ENCODE data around the gene IER5. TPM values are rescaled to one million over a fixed set of nuclear protein-coding genes. Genes with fewer than 3 reads are reported as not detected.

The IER5 gene
- total RNA-seq, 1 experiment from 2014 or later = 18.2 TPM

DNA sequence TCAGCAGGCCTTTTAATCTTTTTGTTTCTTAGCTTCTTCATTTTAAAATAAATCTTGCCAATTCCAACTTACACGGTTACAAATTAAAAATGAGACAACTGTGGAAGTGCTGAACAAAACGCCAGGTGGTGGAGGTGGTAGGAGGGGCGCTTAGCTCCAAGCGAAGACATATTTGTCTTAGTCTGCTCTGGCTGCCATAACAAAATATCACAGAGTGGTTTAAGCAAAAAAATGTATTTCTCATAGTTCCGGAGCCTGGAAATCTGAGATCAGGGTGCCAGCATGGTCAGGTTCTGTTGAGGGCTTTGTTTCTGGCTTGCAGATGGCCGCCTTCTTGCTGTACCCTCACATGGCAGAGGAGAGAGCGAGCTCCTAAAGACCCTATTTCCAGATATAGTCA, 14.9 kb downstream of the IER5 start (continued):
- TF ChIP-seq, protein P1, sequence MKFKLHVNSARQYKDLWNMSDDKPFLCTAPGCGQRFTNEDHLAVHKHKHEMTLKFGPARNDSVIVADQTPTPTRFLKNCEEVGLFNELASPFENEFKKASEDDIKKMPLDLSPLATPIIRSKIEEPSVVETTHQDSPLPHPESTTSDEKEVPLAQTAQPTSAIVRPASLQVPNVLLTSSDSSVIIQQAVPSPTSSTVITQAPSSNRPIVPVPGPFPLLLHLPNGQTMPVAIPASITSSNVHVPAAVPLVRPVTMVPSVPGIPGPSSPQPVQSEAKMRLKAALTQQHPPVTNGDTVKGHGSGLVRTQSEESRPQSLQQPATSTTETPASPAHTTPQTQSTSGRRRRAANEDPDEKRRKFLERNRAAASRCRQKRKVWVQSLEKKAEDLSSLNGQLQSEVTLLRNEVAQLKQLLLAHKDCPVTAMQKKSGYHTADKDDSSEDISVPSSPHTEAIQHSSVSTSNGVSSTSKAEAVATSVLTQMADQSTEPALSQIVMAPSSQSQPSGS (CRISPR knock-in tag; IDR thresholded peaks at IDR 0.05; ENCODE audit: borderline replicate concordance, low read depth) = no peak
- TF ChIP-seq, protein P2, sequence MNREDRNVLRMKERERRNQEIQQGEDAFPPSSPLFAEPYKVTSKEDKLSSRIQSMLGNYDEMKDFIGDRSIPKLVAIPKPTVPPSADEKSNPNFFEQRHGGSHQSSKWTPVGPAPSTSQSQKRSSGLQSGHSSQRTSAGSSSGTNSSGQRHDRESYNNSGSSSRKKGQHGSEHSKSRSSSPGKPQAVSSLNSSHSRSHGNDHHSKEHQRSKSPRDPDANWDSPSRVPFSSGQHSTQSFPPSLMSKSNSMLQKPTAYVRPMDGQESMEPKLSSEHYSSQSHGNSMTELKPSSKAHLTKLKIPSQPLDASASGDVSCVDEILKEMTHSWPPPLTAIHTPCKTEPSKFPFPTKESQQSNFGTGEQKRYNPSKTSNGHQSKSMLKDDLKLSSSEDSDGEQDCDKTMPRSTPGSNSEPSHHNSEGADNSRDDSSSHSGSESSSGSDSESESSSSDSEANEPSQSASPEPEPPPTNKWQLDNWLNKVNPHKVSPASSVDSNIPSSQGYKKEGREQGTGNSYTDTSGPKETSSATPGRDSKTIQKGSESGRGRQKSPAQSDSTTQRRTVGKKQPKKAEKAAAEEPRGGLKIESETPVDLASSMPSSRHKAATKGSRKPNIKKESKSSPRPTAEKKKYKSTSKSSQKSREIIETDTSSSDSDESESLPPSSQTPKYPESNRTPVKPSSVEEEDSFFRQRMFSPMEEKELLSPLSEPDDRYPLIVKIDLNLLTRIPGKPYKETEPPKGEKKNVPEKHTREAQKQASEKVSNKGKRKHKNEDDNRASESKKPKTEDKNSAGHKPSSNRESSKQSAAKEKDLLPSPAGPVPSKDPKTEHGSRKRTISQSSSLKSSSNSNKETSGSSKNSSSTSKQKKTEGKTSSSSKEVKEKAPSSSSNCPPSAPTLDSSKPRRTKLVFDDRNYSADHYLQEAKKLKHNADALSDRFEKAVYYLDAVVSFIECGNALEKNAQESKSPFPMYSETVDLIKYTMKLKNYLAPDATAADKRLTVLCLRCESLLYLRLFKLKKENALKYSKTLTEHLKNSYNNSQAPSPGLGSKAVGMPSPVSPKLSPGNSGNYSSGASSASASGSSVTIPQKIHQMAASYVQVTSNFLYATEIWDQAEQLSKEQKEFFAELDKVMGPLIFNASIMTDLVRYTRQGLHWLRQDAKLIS (CRISPR knock-in tag; IDR thresholded peaks at IDR 0.05; ENCODE audit: borderline replicate concordance) = no peak

DNA sequence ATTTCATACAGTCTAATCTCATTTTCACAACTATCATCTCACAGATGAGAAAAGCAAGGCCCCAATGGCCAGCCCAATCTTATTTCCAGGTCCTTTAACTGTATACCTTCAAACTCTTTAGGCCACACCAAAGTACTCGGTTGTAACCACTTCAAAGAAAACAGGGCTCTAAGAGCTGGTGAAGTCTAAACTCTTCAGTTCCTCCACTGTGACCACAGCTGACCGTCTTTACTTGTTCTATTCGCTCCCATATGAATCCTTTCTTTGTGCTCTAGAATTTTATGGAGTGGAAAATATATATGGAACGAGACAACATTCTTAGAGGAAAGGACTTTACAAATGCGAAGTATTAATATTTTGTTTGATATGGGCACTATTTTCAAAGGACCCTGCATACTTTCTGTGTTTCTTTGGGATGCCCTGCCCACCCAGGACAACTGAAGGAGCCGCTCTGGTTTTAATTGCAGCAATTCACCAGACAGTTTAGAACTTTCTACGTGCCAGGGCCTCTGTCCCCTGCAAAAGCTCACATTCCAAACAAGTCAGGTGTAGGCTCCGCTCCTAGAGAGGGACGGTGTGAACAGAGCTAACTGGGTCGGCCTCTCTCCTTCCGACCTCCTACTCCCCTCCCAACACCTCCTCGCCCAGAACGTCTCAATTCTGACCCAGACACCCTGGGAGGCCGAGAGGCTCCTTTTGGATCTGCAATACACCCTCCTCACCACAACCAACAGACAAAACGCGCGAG, 15.7 kb downstream of the IER5 start:
- H3K4me3 Mint-ChIP-seq = peak overlapping the region; percentile 85
- no peaks in the 10 kb centered on the region for H3K36me3 Mint-ChIP-seq
- no peak for DNase-seq (ENCODE audit: low spot score)
- peaks cover 83% of the 10 kb centered on the region for H3K4me1 Mint-ChIP-seq
- H3K9me3 Mint-ChIP-seq = 0 out of 2 replicates have a peak, but pooled peaks cover 3% of the 10 kb centered on the region
- ChIA-PET POLR2A (interaction anchor here (0.9 to 3.1 kb wide), 8 partner anchors 14 to 865 kb away, joined by 3 to 12 read pairs (median 6); partner anchors contain the start of genes IER5 and STX6), CTCF (interaction anchor here (0.8 to 2.4 kb wide), 10 partner anchors 11 to 222 kb away, joined by 3 to 27 read pairs (median 4); no protein-coding TSS in a partner anchor)
- ATAC-seq = peak; percentile 23
- TF ChIP-seq FOXJ3 (CRISPR knock-in tag; IDR thresholded peaks at IDR 0.05; ENCODE audit: borderline replicate concordance) (no peak), ZNF532 (CRISPR knock-in tag; IDR thresholded peaks at IDR 0.05; ENCODE audit: borderline replicate concordance) (no peak), PRRX2 (CRISPR knock-in tag; IDR thresholded peaks at IDR 0.05) (no peak), RORB (CRISPR knock-in tag; IDR thresholded peaks at IDR 0.05) (no peak), NR3C1 (CRISPR knock-in tag; conservative IDR thresholded peaks at IDR 0.05; ENCODE audit: low read depth) (no peak), JUN (CRISPR knock-in tag; IDR thresholded peaks at IDR 0.05) (no peak), PREB (CRISPR knock-in tag; IDR thresholded peaks at IDR 0.05; ENCODE audit: borderline replicate concordance) (no peak), GRHL2 (CRISPR knock-in tag; IDR thresholded peaks at IDR 0.05; ENCODE audit: insufficient replicate concordance, severe bottlenecking) (no peak), MLX (CRISPR knock-in tag; IDR thresholded peaks at IDR 0.05) (no peak), TEAD1 (CRISPR knock-in tag; IDR thresholded peaks at IDR 0.05) (no peak)
- TF ChIP-seq, protein P3, sequence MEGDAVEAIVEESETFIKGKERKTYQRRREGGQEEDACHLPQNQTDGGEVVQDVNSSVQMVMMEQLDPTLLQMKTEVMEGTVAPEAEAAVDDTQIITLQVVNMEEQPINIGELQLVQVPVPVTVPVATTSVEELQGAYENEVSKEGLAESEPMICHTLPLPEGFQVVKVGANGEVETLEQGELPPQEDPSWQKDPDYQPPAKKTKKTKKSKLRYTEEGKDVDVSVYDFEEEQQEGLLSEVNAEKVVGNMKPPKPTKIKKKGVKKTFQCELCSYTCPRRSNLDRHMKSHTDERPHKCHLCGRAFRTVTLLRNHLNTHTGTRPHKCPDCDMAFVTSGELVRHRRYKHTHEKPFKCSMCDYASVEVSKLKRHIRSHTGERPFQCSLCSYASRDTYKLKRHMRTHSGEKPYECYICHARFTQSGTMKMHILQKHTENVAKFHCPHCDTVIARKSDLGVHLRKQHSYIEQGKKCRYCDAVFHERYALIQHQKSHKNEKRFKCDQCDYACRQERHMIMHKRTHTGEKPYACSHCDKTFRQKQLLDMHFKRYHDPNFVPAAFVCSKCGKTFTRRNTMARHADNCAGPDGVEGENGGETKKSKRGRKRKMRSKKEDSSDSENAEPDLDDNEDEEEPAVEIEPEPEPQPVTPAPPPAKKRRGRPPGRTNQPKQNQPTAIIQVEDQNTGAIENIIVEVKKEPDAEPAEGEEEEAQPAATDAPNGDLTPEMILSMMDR (IDR thresholded peaks at IDR 0.05) = no peak
- TF ChIP-seq, protein P4, sequence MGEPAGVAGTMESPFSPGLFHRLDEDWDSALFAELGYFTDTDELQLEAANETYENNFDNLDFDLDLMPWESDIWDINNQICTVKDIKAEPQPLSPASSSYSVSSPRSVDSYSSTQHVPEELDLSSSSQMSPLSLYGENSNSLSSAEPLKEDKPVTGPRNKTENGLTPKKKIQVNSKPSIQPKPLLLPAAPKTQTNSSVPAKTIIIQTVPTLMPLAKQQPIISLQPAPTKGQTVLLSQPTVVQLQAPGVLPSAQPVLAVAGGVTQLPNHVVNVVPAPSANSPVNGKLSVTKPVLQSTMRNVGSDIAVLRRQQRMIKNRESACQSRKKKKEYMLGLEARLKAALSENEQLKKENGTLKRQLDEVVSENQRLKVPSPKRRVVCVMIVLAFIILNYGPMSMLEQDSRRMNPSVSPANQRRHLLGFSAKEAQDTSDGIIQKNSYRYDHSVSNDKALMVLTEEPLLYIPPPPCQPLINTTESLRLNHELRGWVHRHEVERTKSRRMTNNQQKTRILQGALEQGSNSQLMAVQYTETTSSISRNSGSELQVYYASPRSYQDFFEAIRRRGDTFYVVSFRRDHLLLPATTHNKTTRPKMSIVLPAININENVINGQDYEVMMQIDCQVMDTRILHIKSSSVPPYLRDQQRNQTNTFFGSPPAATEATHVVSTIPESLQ (CRISPR knock-in tag; IDR thresholded peaks at IDR 0.05) = no peak
- peak overlapping the region; percentile 79 for H3K27ac Mint-ChIP-seq
- peaks cover 78% of the 10 kb centered on the region for H3K27me3 Mint-ChIP-seq (ENCODE audit: low read depth)
